GM12892 (cell line): Measurements from ENCODE around the gene SNRPB. TPM values are rescaled to one million over a fixed set of nuclear protein-coding genes. Genes with fewer than 3 reads are reported as not detected.
A peak's percentile ranks its signal among the peaks of the same experiment; 100 is the strongest.
"Not testable (repeated sequence)": the region's sequence is repeated elsewhere in the genome, so short reads cannot be mapped to it uniquely, and the experiment has no call there.

Source experiments
- DNase-seq: peaks from one replicate; pipeline ENCODE4 v3.0.0; 2011; ENCODE audit not compliant: insufficient read length
- FAIRE-seq: peaks from 2 replicates; lab custom pipeline; 2011; peaks lifted over from hg19 to GRCh38; lab: Jason Lieb, UNC
- POLR2A ChIP-seq: IDR thresholded peaks from 2 replicates; pipeline ENCODE4 v1.6.1; 2011; ENCODE audit warnings: low read depth, low read length, control low read depth
- POLR2AphosphoS5 ChIP-seq: IDR thresholded peaks from 2 replicates; pipeline ENCODE4 v1.6.1; 2011; ENCODE audit warnings: low read depth, low read length, control low read depth
- TAF1 ChIP-seq: IDR thresholded peaks from 2 replicates; pipeline ENCODE4 v1.6.1; 2011; ENCODE audit warnings: low read depth, mild to moderate bottlenecking, control low read depth, low read length, borderline replicate concordance
- polyA plus RNA-seq: library from polyadenylated mRNA; unstranded; fragments of >200 nt; gene quantifications from one replicate; pipeline ENCODE4 v1.2.1, GENCODE V29; 2012; ENCODE audit warnings: missing spikeins, inconsistent platforms; ENCODE audit not compliant: missing spikeins

The SNRPB gene
- 173 TPM for polyA plus RNA-seq

DNA sequence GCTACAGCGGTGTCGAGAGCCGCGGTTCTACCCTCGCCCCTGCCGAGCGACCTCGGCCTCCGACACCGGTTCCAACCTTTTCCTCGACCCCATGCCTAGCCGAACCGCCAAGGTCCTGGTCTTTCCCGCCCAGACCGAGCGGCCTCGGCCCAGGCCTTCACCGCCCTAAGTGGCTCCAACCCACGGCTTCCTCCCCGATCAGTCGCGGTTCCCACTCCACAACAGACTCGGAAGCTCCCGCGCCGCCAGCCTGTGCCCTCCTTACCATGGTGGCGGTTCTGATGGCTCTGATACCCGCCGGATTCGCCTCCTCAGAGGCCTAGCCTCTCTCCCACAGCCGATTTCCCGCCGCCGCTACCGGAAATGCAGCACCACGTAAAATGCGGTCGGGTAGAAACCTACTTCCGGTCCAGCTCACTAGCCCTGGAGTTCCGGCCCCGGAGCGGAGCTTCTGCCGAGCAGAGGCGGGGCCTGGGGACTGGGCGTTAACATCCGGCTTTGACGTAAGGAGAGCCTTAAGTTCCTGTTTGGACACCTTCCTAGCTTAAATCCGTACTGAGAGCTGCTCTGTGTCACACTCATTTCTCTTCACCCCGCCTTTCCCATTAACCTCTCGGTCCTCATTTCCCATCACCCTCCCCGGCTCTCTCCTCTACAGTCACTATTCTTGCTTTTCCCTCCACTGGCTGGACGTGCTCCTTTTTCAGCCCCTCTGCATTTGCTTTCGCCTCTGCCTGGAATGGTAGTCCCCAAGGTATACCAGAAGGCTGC lies at the start of gene SNRPB:
SNRPB (minus strand) TSS at position 367 of the 771 bp plus-strand sequence; CDS start at position 268, 99 bp downstream.
- FAIRE-seq: peak; percentile 93
- TF ChIP-seq POLR2A: peak; percentile 94
- peak; percentile 97 for TF ChIP-seq TAF1
- peak; percentile 96 for TF ChIP-seq POLR2AphosphoS5

DNA sequence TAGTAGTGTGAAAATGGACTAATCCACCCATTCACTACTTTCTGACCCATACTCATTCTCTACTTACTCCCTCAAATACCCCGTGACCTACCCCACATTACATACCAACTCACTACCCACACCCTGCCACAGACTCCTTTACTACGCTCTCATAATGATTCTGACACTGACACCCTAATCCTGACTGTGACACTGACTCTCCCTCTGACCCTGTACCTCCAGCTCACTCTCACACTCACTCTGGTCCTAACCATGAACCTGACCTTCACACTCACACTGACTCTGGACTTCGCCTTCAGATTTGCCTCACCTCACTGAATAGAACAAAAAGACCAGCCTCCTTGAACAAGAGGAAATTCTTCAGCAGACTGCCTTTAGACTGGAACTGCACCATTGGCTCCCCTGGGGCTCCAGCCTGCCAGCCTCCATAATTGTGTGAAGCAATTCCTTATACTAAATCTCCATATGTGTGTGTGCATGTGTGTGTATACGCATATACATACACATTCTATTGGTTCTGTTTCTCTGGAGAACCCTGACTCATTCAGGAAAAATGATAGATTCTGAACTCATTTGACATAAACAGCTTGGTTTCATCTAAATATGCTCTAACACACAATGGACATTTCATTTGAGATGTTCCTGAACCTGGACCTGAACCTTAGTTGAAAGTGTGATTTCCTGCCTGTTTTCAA lies 48.7 kb upstream of the SNRPB start:
- FAIRE-seq (no peak), DNase-seq (no peak)
- TF ChIP-seq TAF1: no peak
- TF ChIP-seq POLR2A: no peak
- no peak for TF ChIP-seq POLR2AphosphoS5

More for the DNA sequence above, at the start of gene SNRPB:
- DNase-seq: peak; percentile 89

DNA sequence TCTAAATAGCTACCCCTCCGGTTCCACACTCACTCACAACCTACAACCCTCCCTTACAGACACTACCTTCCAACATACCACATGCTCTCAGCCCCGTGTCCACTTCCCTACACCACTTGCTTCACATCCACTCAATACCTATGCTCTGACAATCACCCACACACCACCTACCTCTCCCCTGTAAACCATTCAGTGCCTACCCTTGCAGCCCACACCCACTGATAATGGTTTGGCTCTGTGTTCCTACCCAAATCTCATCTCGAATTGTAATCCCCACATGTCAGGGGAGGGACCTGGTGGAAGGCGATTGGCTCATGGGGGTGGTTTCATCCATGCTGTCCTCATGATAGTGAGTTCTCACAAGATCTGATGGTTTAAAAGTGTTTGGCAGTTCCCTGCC lies 48.0 kb upstream of the SNRPB start:
- FAIRE-seq: no peak
- TF ChIP-seq TAF1 (no peak), POLR2A (no peak)

DNA sequence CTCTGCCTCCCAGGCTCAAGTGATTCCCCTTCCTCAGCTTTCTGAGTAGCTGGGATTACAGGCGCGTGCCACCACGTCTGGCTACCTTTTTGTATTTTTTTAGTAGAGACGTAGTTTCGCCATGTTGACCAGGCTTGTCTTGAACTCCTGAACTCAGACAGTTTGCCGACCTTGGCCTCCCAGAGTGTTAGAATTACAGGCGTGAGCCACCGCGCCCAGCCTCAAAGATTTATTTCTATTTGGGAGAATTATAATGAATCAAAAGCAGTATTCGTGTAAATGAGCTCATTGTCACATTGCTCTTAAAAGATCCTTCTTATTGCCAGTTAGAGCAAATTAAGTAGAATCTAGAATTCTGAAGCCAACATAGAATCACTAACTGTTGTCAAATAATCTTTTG lies 47.5 kb upstream of the SNRPB start:
- DNase-seq: no peak
- no peak for FAIRE-seq
- no peak for TF ChIP-seq TAF1
- TF ChIP-seq POLR2A: no peak
- no peak for TF ChIP-seq POLR2AphosphoS5

More for the DNA sequence above, 48.0 kb upstream of the SNRPB start:
- DNase-seq: no peak

DNA sequence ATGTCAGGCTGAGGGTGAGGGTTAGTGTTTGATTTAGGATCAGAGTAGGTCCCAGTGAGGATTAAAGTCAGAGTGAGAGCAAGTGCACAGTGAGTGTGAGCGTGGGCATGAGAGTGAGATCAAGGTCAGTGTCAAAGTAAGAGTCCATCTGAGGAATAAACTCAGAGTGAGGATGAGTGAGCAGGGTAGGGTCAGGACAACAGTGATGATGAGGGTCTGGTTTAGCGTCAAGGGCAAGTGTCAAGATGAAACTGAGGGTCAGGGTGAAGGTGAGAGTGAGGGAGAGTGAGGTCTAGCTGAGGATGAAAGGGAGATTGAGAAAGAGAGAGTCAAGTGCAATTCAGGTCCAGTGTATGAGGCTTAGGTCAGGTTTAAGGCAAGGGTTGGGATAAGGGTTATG lies 45.8 kb upstream of the SNRPB start:
- no peak for FAIRE-seq
- no peak for DNase-seq
- TF ChIP-seq TAF1 (no peak), POLR2A (no peak), POLR2AphosphoS5 (no peak)

DNA sequence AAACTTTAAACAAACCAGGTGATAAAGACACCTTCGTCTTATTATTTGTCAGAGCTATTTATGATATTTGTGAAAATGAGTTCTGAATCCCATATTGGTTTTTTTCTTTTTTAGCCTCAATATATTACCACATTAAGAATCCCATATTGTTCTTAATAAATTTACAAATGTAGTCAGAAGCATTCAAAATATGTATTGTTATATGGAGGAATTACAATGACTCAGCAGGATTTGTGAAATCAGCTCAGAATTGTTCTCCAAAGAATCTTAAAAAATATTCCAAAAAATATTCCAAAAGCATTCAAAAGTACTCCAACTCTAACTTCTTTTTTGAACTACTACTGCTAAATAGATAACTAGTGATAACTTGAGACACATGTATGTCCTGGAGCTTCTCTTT lies 44.6 kb upstream of the SNRPB start:
- TF ChIP-seq POLR2A (no peak), POLR2AphosphoS5 (no peak), TAF1 (no peak)
- FAIRE-seq (no peak), DNase-seq (no peak)

DNA sequence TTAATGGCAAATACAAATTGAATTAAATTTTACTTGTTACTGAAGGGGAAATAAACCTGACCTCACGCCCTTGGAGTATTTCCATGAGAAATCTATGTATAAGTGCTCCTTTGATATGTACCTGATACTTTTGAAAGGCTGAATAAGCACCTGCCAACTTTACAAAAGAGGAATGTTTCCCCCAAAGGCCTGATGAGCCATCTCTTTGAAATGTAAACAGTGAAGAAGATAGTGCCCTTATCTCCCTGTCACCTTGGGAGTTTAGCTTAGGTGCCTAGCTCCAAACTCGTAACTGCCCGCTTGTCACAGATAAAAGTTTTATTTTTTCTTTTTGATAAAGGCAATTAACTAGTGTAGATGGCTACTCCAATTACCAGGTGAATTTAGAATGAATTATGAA lies 39.2 kb upstream of the SNRPB start:
- DNase-seq: no peak
- no peak for TF ChIP-seq POLR2A
- no peak for TF ChIP-seq POLR2AphosphoS5
- TF ChIP-seq TAF1: no peak
- FAIRE-seq: no peak

DNA sequence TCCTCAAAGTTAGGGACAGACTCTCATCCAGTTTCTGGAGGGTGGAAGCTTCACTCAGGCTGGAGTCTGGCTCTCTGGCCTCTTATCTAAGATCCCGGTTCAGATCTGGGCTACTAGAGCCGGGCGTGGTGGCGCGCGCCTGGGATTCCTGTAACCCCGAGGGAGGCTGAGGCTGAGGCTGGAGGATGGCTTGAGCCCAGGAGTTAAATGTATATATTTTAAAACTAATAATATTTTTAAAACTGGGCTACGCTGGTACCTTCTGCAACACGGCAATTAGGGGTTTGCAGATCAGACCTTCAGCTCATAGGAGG lies 38.8 kb upstream of the SNRPB start:
- no peak for TF ChIP-seq POLR2AphosphoS5
- no peak for TF ChIP-seq TAF1
- TF ChIP-seq POLR2A: no peak
- DNase-seq: no peak
- no peak for FAIRE-seq

DNA sequence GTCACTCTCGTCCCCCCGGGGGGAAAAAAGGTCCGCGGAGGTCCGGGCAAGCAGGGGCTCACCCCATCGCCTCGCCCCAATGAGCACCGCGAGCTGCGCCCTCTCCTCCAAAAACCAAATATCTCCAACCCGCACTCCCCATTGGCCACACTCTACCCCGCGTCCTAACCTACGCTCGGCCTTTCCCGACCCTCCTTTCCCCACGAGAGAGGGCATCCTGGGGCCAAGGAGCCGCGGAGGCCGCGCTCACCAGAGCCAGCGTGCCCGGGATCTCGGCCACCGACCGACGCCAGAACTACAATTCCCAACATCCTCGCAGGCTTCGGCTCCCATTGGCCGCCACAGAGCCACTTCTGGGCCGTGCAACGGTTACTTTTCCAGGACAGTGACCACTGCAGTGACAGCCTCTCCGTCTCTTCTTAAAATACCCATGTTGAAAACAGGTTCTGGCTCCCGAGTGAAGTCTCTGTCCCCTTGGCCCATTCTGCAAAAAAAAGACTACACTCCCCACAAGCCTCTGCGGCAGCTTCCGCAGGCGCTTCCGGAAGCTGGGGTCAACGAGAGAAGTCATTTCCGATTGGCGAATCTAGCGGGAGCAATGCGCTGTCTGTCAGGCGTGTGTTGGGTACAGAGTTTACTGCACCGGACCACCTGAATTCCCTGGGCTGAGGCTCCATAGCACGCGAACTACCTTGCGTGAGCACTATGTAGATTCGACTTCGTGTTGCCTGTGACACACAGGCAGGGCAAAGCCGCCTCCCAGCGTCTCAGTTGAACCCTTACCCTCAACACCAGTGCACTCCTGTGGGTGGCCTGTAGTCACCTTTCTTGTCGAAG lies 38.3 kb upstream of the SNRPB start, which contains the start of gene ZNF343:
ZNF343 (minus strand) TSS at position 285 of the 837 bp plus-strand sequence. CDS start 15,020 bp downstream, outside the sequence.
- TF ChIP-seq POLR2A (peak; percentile 71; the same call in 1 of the 2 replicates), POLR2AphosphoS5 (peak; percentile 79), TAF1 (no peak)
- peak; percentile 97 for FAIRE-seq
- peak; percentile 81 for DNase-seq

DNA sequence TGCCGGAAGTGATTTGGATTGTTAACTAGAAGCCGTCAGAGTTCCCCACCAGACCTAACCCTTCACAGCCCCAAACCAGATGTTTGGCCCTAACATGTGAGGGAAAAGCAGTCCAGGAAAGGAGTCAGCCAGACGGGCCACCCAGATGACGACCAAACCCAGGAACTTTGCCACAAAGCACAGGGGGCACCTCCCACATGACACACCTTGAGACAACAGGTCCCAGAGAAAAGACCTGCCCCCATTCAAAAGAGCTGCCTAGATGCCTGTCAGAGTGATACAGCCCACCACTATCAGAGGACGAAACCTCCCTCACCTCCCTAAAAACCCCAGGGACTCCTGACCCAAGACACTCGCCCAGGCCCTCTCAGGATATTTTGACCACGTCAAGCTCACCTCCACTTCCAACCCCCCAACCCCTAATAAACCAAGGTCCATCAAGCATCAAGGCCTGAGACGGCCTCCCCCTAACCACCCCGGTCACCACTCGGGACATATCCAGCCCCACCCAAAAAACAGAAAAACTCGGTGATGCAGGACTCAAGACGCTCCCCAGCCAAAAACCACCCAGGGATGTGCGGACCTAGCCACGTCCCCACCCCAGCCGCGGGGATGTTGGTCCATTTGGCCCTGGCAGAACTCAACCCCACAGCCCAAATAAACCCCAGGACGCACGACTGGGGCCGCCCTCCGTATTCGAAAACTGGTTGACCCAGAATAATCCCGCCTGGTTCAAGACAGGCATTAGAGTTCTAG lies 37.5 kb upstream of the SNRPB start:
- no peak for FAIRE-seq
- no peak for TF ChIP-seq TAF1
- no peak for DNase-seq

DNA sequence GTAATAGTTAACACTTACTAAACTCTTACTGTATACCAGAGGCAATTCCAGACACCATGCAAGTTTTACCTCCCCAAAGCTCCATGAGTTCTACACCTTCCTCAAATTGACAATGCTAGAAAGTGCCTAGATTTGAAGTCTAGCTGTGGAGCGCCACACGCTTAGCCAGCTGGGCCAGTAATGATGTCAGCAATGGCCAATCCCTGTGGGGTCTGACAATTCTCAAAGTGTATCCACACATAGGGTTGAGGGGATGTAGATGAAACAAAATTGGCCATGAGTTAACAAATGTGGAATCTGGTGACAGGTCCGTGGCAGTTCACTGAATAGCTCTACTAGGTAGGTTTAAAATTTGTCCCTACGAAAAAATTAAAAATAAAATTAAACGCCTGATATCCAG lies 36.9 kb upstream of the SNRPB start:
- FAIRE-seq (no peak), DNase-seq (no peak)
- TF ChIP-seq POLR2AphosphoS5: no peak
- no peak for TF ChIP-seq TAF1
- TF ChIP-seq POLR2A: no peak

DNA sequence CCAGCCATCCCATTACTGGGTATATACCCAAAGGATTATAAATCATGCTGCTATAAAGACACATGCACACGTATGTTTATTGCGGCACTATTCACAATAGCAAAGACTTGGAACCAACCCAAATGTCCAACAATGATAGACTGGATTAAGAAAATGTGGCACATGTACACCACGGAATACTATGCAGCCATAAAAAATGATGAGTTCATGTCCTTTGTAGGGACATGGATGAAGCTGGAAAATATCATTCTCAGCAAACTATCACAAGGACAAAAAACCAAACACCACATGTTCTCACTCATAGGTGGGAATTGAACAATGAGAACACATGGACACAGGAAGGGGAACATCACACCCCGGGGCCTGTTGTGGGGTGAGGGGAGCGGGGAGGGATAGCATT lies 35.8 kb upstream of the SNRPB start:
- not testable (repeated sequence) for FAIRE-seq, DNase-seq

DNA sequence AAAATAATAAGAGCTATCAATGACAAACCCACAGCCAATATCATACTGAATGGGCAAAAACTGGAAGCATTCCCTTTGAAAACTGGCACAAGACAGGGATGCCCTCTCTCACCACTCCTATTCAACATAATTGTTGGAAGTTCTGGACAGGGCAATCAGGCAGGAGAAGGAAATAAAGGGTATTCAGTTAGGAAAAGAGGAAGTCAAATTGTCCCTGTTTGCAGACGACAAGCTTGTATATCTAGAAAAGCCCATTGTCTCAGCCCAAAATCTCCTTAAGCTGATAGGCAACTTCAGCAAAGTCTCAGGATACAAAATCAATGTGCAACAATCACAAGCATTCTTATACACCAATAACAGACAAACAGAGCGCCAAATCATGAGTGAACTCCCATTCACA lies 34.2 kb upstream of the SNRPB start:
- not testable (repeated sequence) for FAIRE-seq, DNase-seq

DNA sequence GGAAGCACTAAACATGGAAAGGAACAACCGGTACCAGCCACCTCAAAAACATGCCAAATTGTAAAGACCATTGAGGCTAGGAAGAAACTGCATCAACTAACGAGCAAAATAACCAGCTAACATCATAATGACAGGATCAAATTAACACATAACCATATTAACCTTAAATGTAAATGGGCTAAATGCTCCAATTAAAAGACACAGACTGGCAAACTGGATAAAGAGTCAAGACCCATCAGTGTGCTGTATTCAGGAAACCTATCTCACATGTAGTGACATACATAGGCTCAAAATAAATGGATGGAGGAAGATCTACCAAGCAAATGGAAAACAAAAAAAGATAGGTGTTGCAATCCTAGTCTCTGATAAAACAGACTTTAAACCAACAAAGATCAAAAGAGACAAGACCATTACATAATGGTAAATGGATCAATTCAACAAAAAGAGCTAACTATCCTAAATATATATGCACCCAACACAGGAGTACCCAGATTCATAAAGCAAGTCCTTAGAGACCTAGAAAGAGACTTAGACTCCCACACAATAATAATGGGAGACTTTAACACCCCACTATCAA lies 32.3 kb upstream of the SNRPB start:
- FAIRE-seq: not testable (repeated sequence)

More for the DNA sequence above, 32.3 kb upstream of the SNRPB start:
- not testable (repeated sequence) for DNase-seq
